ENCODE results near the gene SLCO2B1.

Gene SLCO2B1

GRCh38 chr11:75185866-75186265 lies 35.0 kb downstream of the SLCO2B1 start:
- no peaks in the 10 kb centered on the region for H3K79me1 ChIP-seq (ENCODE audit: low read depth, low read length)
- H2BK12ac ChIP-seq (ENCODE audit: low read length): no peak overlapping the region
- no peak overlapping the region for H3K27ac ChIP-seq (replicated peaks; ENCODE audit: low read length)
- H2BK5ac ChIP-seq (ENCODE audit: low read length): no peak overlapping the region
- no peak overlapping the region for H2AFZ ChIP-seq (ENCODE audit: low read length)
- no peak overlapping the region for H4K8ac ChIP-seq (ENCODE audit: low read depth, low read length)
- H3K4me2 ChIP-seq (ENCODE audit: insufficient read depth, low read length, poor library complexity, severe bottlenecking): no peak overlapping the region
- no peak overlapping the region for H2AK5ac ChIP-seq (ENCODE audit: low read depth, low read length)
- DNase-seq (ENCODE audit: low spot score): no peak
- no peaks in the 10 kb centered on the region for H3K9me3 ChIP-seq (replicated peaks in 1 of 2; ENCODE audit: control insufficient read depth in 2 of 2, insufficient read depth in 1 of 2, low read depth in 1 of 2, low read length in 2 of 2)
- no peak overlapping the region for H3K4me3 ChIP-seq (ENCODE audit: low read length in 2 of 2)
- no CpG with 5 or more reads among the region's 3 CpGs for WGBS, 2 donors (ENCODE audit: extremely low coverage in 2 of 2, insufficient read length in 2 of 2, insufficient replicate concordance in 1 of 2)
- H3K23ac ChIP-seq (ENCODE audit: low read depth, low read length, poor library complexity): no peak overlapping the region
- no peak overlapping the region for H2BK120ac ChIP-seq (ENCODE audit: low read depth, low read length)
- no peak overlapping the region for H3K18ac ChIP-seq (ENCODE audit: low read length)
- H3K4me1 ChIP-seq (ENCODE audit: control insufficient read depth in 2 of 2, insufficient read depth in 1 of 2, low read depth in 1 of 2, low read length in 2 of 2): peaks cover 0 to under 1% of the 10 kb centered on the region in 2 donors
- H3K36me3 ChIP-seq (replicated peaks in 1 of 2; ENCODE audit: control insufficient read depth in 2 of 2, insufficient read depth in 2 of 2, low read length in 2 of 2): no peaks in the 10 kb centered on the region
- no peak overlapping the region for H4K91ac ChIP-seq (ENCODE audit: low read depth, low read length, poor library complexity)
- no peak overlapping the region for H2BK15ac ChIP-seq (ENCODE audit: low read length)
- no peak overlapping the region for H3K4ac ChIP-seq (ENCODE audit: low read length)
- no peak overlapping the region for H3K9ac ChIP-seq (ENCODE audit: low read depth, low read length, poor library complexity)
- H3K14ac ChIP-seq (ENCODE audit: low read length): no peak overlapping the region
- H3K27me3 ChIP-seq (ENCODE audit: control insufficient read depth in 3 of 3, insufficient read depth in 3 of 3, low read depth in 1 of 3, low read length in 3 of 3): no peaks in the 10 kb centered on the region

GRCh38 chr11:75186999-75187398 lies 36.1 kb downstream of the SLCO2B1 start:
- Histone ChIP-seq H4K8ac (ENCODE audit: low read depth, low read length) (no peak overlapping the region), H3K23ac (ENCODE audit: low read depth, low read length, poor library complexity) (no peak overlapping the region), H2BK12ac (ENCODE audit: low read length) (no peak overlapping the region), H3K4me1 (ENCODE audit: control insufficient read depth in 2 of 2, insufficient read depth in 1 of 2, low read depth in 1 of 2, low read length in 2 of 2) (peaks cover 4 to 10% of the 10 kb centered on the region in 2 donors), H2AFZ (ENCODE audit: low read length) (no peak overlapping the region), H4K91ac (ENCODE audit: low read depth, low read length, poor library complexity) (no peak overlapping the region), H3K4me2 (ENCODE audit: insufficient read depth, low read length, poor library complexity, severe bottlenecking) (no peak overlapping the region), H3K27me3 (ENCODE audit: control insufficient read depth in 3 of 3, insufficient read depth in 3 of 3, low read depth in 1 of 3, low read length in 3 of 3) (no peaks in the 10 kb centered on the region), H3K14ac (ENCODE audit: low read length) (peak overlapping the region; percentile 31), H3K18ac (ENCODE audit: low read length) (no peak overlapping the region), H3K36me3 (replicated peaks in 1 of 2; ENCODE audit: control insufficient read depth in 2 of 2, insufficient read depth in 2 of 2, low read length in 2 of 2) (no peaks in the 10 kb centered on the region), H3K27ac (replicated peaks; ENCODE audit: low read length) (no peak overlapping the region), H3K79me1 (ENCODE audit: low read depth, low read length) (no peaks in the 10 kb centered on the region), H2BK120ac (ENCODE audit: low read depth, low read length) (no peak overlapping the region), H2BK5ac (ENCODE audit: low read length) (no peak overlapping the region), H2AK5ac (ENCODE audit: low read depth, low read length) (no peak overlapping the region), H3K9ac (ENCODE audit: low read depth, low read length, poor library complexity) (no peak overlapping the region), H2BK15ac (ENCODE audit: low read length) (no peak overlapping the region), H3K4me3 (ENCODE audit: low read length in 2 of 2) (no peak overlapping the region), H3K4ac (ENCODE audit: low read length) (no peak overlapping the region), H3K9me3 (replicated peaks in 1 of 2; ENCODE audit: control insufficient read depth in 2 of 2, insufficient read depth in 1 of 2, low read depth in 1 of 2, low read length in 2 of 2) (no peaks in the 10 kb centered on the region)
- WGBS, 2 donors (ENCODE audit: extremely low coverage in 2 of 2, insufficient read length in 2 of 2, insufficient replicate concordance in 1 of 2): no CpG with 5 or more reads among the region's 4 CpGs
- DNase-seq (ENCODE audit: low spot score): no peak

- Histone ChIP-seq H3K36me3 (replicated peaks in 1 of 2; ENCODE audit: control insufficient read depth in 2 of 2, insufficient read depth in 2 of 2, low read length in 2 of 2) (no peaks in the 10 kb centered on the region), H3K4me3 (ENCODE audit: low read length in 2 of 2) (no peak overlapping the region), H2AK5ac (ENCODE audit: low read depth, low read length) (no peak overlapping the region), H4K91ac (ENCODE audit: low read depth, low read length, poor library complexity) (no peak overlapping the region), H3K14ac (ENCODE audit: low read length) (no peak overlapping the region), H3K9ac (ENCODE audit: low read depth, low read length, poor library complexity) (no peak overlapping the region), H3K9me3 (replicated peaks in 1 of 2; ENCODE audit: control insufficient read depth in 2 of 2, insufficient read depth in 1 of 2, low read depth in 1 of 2, low read length in 2 of 2) (no peaks in the 10 kb centered on the region), H2BK120ac (ENCODE audit: low read depth, low read length) (no peak overlapping the region), H2BK5ac (ENCODE audit: low read length) (peak overlapping the region; percentile 18), H3K4me1 (ENCODE audit: control insufficient read depth in 2 of 2, insufficient read depth in 1 of 2, low read depth in 1 of 2, low read length in 2 of 2) (peaks cover 4 to 10% of the 10 kb centered on the region in 2 donors), H3K4me2 (ENCODE audit: insufficient read depth, low read length, poor library complexity, severe bottlenecking) (no peak overlapping the region), H3K27me3 (ENCODE audit: control insufficient read depth in 3 of 3, insufficient read depth in 3 of 3, low read depth in 1 of 3, low read length in 3 of 3) (no peaks in the 10 kb centered on the region), H2AFZ (ENCODE audit: low read length) (no peak overlapping the region), H2BK15ac (ENCODE audit: low read length) (no peak overlapping the region), H3K27ac (replicated peaks; ENCODE audit: low read length) (no peak overlapping the region), H3K79me1 (ENCODE audit: low read depth, low read length) (no peaks in the 10 kb centered on the region), H4K8ac (ENCODE audit: low read depth, low read length) (no peak overlapping the region), H3K4ac (ENCODE audit: low read length) (no peak overlapping the region), H3K23ac (ENCODE audit: low read depth, low read length, poor library complexity) (no peak overlapping the region), H3K18ac (ENCODE audit: low read length) (no peak overlapping the region), H2BK12ac (ENCODE audit: low read length) (no peak overlapping the region)
- WGBS, 2 donors (ENCODE audit: extremely low coverage in 2 of 2, insufficient read length in 2 of 2, insufficient replicate concordance in 1 of 2): no CpG with 5 or more reads among the region's 4 CpGs
- no peak for DNase-seq (ENCODE audit: low spot score)
Measured at GRCh38 chr11:75188671-75189070, 37.8 kb downstream of the SLCO2B1 start.

GRCh38 chr11:75189108-75189507 lies 38.2 kb downstream of the SLCO2B1 start:
- Histone ChIP-seq H2BK12ac (ENCODE audit: low read length) (no peak overlapping the region), H2BK15ac (ENCODE audit: low read length) (no peak overlapping the region), H3K14ac (ENCODE audit: low read length) (no peak overlapping the region), H3K18ac (ENCODE audit: low read length) (no peak overlapping the region), H3K27ac (replicated peaks; ENCODE audit: low read length) (no peak overlapping the region), H3K4me2 (ENCODE audit: insufficient read depth, low read length, poor library complexity, severe bottlenecking) (no peak overlapping the region), H3K4ac (ENCODE audit: low read length) (no peak overlapping the region), H3K23ac (ENCODE audit: low read depth, low read length, poor library complexity) (no peak overlapping the region), H3K27me3 (ENCODE audit: control insufficient read depth in 3 of 3, insufficient read depth in 3 of 3, low read depth in 1 of 3, low read length in 3 of 3) (no peaks in the 10 kb centered on the region), H2BK5ac (ENCODE audit: low read length) (peak overlapping the region; percentile 18), H4K8ac (ENCODE audit: low read depth, low read length) (no peak overlapping the region), H3K9ac (ENCODE audit: low read depth, low read length, poor library complexity) (no peak overlapping the region), H3K79me1 (ENCODE audit: low read depth, low read length) (no peaks in the 10 kb centered on the region), H3K36me3 (replicated peaks in 1 of 2; ENCODE audit: control insufficient read depth in 2 of 2, insufficient read depth in 2 of 2, low read length in 2 of 2) (no peaks in the 10 kb centered on the region), H4K91ac (ENCODE audit: low read depth, low read length, poor library complexity) (no peak overlapping the region), H2AK5ac (ENCODE audit: low read depth, low read length) (no peak overlapping the region), H3K4me3 (ENCODE audit: low read length in 2 of 2) (no peak overlapping the region), H3K9me3 (replicated peaks in 1 of 2; ENCODE audit: control insufficient read depth in 2 of 2, insufficient read depth in 1 of 2, low read depth in 1 of 2, low read length in 2 of 2) (no peaks in the 10 kb centered on the region), H2BK120ac (ENCODE audit: low read depth, low read length) (no peak overlapping the region), H2AFZ (ENCODE audit: low read length) (no peak overlapping the region), H3K4me1 (ENCODE audit: control insufficient read depth in 2 of 2, insufficient read depth in 1 of 2, low read depth in 1 of 2, low read length in 2 of 2) (peaks cover 4 to 10% of the 10 kb centered on the region in 2 donors)
- no CpG with 5 or more reads among the region's 5 CpGs for WGBS, 2 donors (ENCODE audit: extremely low coverage in 2 of 2, insufficient read length in 2 of 2, insufficient replicate concordance in 1 of 2)
- no peak for DNase-seq (ENCODE audit: low spot score)

All from neuronal stem cell (in vitro differentiated cells).